Measurements from ENCODE around the gene KSR2.

GRCh38 chr12:117629454-117629853, 339.3 kb downstream of the KSR2 start:
- TF ChIP-seq CTCF (IDR thresholded peaks at IDR 0.05) (no peak), EZH2phosphoT487 (IDR thresholded peaks at IDR 0.05) (no peak), EZH2 (IDR thresholded peaks at IDR 0.05) (no peak)
